ENCODE measurements around the gene ITSN2. TPM values are rescaled to one million over a fixed set of nuclear protein-coding genes. Genes with fewer than 3 reads are reported as not detected.

ITSN2 gene
- total and polyA plus RNA-seq, 2 of the 8 experiments (the other 6 are each of a cell fraction or from before 2014, with no cell fraction given) = 9.3 to 17.0 TPM

DNA sequence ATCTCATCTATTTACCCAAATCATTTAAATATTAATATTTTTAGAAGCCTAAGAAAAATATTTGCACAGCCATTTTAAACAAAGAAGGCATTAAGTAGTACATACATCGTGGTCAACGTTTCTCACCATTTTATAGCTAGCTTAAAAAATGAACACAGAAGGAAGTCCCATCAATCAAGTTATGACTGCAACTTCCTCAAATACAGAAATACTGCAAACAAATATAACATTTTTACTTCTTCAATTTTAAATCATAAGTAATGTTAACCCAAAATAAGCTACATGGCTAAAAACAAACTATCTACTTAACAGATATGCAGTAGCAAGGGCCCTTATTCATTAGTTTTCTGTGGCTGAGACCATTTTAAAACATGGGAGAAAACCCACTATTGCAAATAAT lies 30.6 kb downstream of the ITSN2 start:
- H4K20me1 ChIP-seq (replicated peaks in 1 of 2; ENCODE audit: control insufficient read depth in 1 of 2, insufficient read depth in 2 of 2, low read length in 2 of 2) = no peaks in the 10 kb centered on the region
- H3K4me1 ChIP-seq (replicated peaks in 1 of 4; ENCODE audit: control insufficient read depth in 3 of 4, insufficient read depth in 4 of 4, low read length in 3 of 4) = peaks cover 0 to 6% (median 1%) of the 10 kb centered on the region in 4 experiments; a peak in 1 of 7 replicates
- no peak overlapping the region for H3K27ac ChIP-seq (ENCODE audit: low read depth, low read length)
- POLR2A ChIA-PET (ENCODE audit: partially characterized antibody) = no interaction called here
- no peak overlapping the region for H4K8ac ChIP-seq (ENCODE audit: extremely low read depth, insufficient read depth, low read length)
- H3K14ac ChIP-seq (ENCODE audit: insufficient read length) = no peak overlapping the region
- H4K91ac ChIP-seq (replicated peaks; ENCODE audit: insufficient read length, low read length) = no peak overlapping the region
- FAIRE-seq (no peak), DNase-seq (ENCODE audit: low read depth in 1 of 2, low spot score in 2 of 2) (no peak)
- TF ChIP-seq, protein P1, sequence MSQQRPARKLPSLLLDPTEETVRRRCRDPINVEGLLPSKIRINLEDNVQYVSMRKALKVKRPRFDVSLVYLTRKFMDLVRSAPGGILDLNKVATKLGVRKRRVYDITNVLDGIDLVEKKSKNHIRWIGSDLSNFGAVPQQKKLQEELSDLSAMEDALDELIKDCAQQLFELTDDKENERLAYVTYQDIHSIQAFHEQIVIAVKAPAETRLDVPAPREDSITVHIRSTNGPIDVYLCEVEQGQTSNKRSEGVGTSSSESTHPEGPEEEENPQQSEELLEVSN (IDR thresholded peaks at IDR 0.05) = no peak
- CTCF ChIA-PET (ENCODE audit: partially characterized antibody) = interaction anchor here (0.8 to 1.4 kb wide), 2 partner anchors 9 to 29 kb away, joined by 3 read pairs; no protein-coding TSS in a partner anchor
- H3K9ac ChIP-seq (replicated peaks in 1 of 4; ENCODE audit: extremely low read depth in 1 of 4, low read depth in 3 of 4, low read length in 3 of 4) = no peak overlapping the region
- no peaks in the 10 kb centered on the region for H3K79me1 ChIP-seq (ENCODE audit: low read depth, low read length)
- H2AFZ ChIP-seq (ENCODE audit: low read length) = no peak overlapping the region
- H3K56ac ChIP-seq (replicated peaks; ENCODE audit: insufficient read length, low read depth, low read length) = no peak overlapping the region
- no peak overlapping the region for H3K4me3 ChIP-seq (ENCODE audit: extremely low read depth in 1 of 4, insufficient read depth in 2 of 4, low read depth in 3 of 4, low read length in 4 of 4)
- H2BK120ac ChIP-seq (replicated peaks; ENCODE audit: low read depth, low read length) = no peak overlapping the region
- H2BK20ac ChIP-seq (ENCODE audit: low read length) = no peak overlapping the region
- H4K5ac ChIP-seq (ENCODE audit: insufficient read length, low read depth, low read length) = no peak overlapping the region
- no peak overlapping the region for H2BK12ac ChIP-seq (ENCODE audit: low read depth, low read length)
- 92% methylated on average over 2 of the region's 2 CpGs; no CpG with 5 or more reads in 1 of the 2 experiments for WGBS, 2 experiments (ENCODE audit: extremely low coverage in 1 of 2, insufficient coverage in 1 of 2, insufficient read length in 1 of 2, insufficient replicate concordance in 2 of 2, low coverage in 1 of 2, low lambda C conversion rate in 2 of 2, missing lambda C conversion rate in 1 of 2)
- H3K27me3 ChIP-seq (replicated peaks in 1 of 4; ENCODE audit: control insufficient read depth in 3 of 4, extremely low read depth in 1 of 4, insufficient read depth in 3 of 4, low read length in 3 of 4) = no peaks in the 10 kb centered on the region
- H3K18ac ChIP-seq (ENCODE audit: extremely low read depth, low read length) = no peak overlapping the region
- H2AK5ac ChIP-seq (ENCODE audit: low read depth, low read length) = no peak overlapping the region
- no peak overlapping the region for H2BK15ac ChIP-seq (ENCODE audit: low read length)
- no peak overlapping the region for H3K23ac ChIP-seq (ENCODE audit: insufficient read length)
- no peaks in the 10 kb centered on the region for H3K9me3 ChIP-seq (ENCODE audit: insufficient read depth in 2 of 2, low read depth in 1 of 2, low read length in 1 of 2)
- H3K36me3 ChIP-seq (ENCODE audit: control insufficient read depth in 2 of 4, insufficient read depth in 4 of 4, low read length in 3 of 4) = no peaks in the 10 kb centered on the region
- H3K79me2 ChIP-seq (ENCODE audit: control insufficient read depth in 1 of 2, insufficient read depth in 2 of 2, low read length in 2 of 2) = no peaks in the 10 kb centered on the region
- no peak overlapping the region for H3K4me2 ChIP-seq (ENCODE audit: insufficient read depth in 1 of 2, low read depth in 2 of 2, low read length in 2 of 2)
- no peak overlapping the region for H3K4ac ChIP-seq (replicated peaks; ENCODE audit: insufficient read length, low read depth, low read length)
- no peaks in the 10 kb centered on the region; the same call in 1 of the 2 replicates for H3K23me2 ChIP-seq (ENCODE audit: low read depth, low read length)
- no peak overlapping the region for H2BK5ac ChIP-seq (ENCODE audit: low read depth, low read length)

All from H1 (cell line).